ENCODE results near the gene SBF2. TPM values are rescaled to one million over a fixed set of nuclear protein-coding genes. Genes with fewer than 3 reads are reported as not detected.

SBF2 gene
- total RNA-seq, 2 donors from 2014 or later: 30.5 to 47.0 TPM

GRCh38 chr11:10315083-10315482, 21.1 kb upstream of the SBF2 start:
- Histone ChIP-seq H3K9ac (ENCODE audit: low read depth in 2 of 2, low read length in 2 of 2) (no peak overlapping the region), H3K4me3 (no peak overlapping the region), H3K36me3 (no peaks in the 10 kb centered on the region), H3K27me3 (no peaks in the 10 kb centered on the region), H3K27ac (no peak overlapping the region), H3K4me1 (no peaks in the 10 kb centered on the region), H3K9me3 (no peaks in the 10 kb centered on the region)
- intact Hi-C loops (cut with DNase I): no loop called here
- DNase-seq: no peak
- no peak for TF ChIP-seq CTCF (IDR thresholded peaks at IDR 0.05)

- no peak for DNase-seq
Observed at GRCh38 chr11:10314199-10315072, 20.4 kb upstream of the SBF2 start.

GRCh38 chr11:10311802-10312201, 17.8 kb upstream of the SBF2 start:
- no peaks in the 10 kb centered on the region for H3K9me3 ChIP-seq
- H3K27me3 ChIP-seq: no peaks in the 10 kb centered on the region
- no peak for TF ChIP-seq CTCF (IDR thresholded peaks at IDR 0.05)
- H3K4me3 ChIP-seq: no peak overlapping the region
- H3K4me1 ChIP-seq: peaks cover 5% of the 10 kb centered on the region
- no peak for DNase-seq
- no peak overlapping the region for H3K9ac ChIP-seq (ENCODE audit: low read depth in 2 of 2, low read length in 2 of 2)
- intact Hi-C loops (cut with DNase I): no loop called here
- H3K27ac ChIP-seq: no peak overlapping the region
- H3K36me3 ChIP-seq: no peaks in the 10 kb centered on the region

More at GRCh38 chr11:10314199-10315072, 20.4 kb upstream of the SBF2 start:
- Histone ChIP-seq H3K9ac (ENCODE audit: low read depth in 2 of 2, low read length in 2 of 2) (no peak overlapping the region), H3K9me3 (no peaks in the 10 kb centered on the region), H3K4me1 (peaks cover under 1% of the 10 kb centered on the region), H3K4me3 (no peak overlapping the region), H3K27ac (no peak overlapping the region), H3K27me3 (no peaks in the 10 kb centered on the region), H3K36me3 (no peaks in the 10 kb centered on the region)
- intact Hi-C loops (cut with DNase I): no loop called here
- TF ChIP-seq CTCF (IDR thresholded peaks at IDR 0.05): no peak

GRCh38 chr11:10310301-10310841, 16.4 kb upstream of the SBF2 start:
- intact Hi-C loops (cut with DNase I): no loop called here
- H3K27ac ChIP-seq: peak overlapping the region; percentile 97

More at GRCh38 chr11:10310301-10310841, 16.4 kb upstream of the SBF2 start:
- H3K4me1 ChIP-seq: peaks cover 5% of the 10 kb centered on the region
- no peaks in the 10 kb centered on the region for H3K9me3 ChIP-seq
- no peak overlapping the region for H3K4me3 ChIP-seq
- no peak for TF ChIP-seq CTCF (IDR thresholded peaks at IDR 0.05)
- no peaks in the 10 kb centered on the region for H3K36me3 ChIP-seq
- no peaks in the 10 kb centered on the region for H3K27me3 ChIP-seq
- H3K9ac ChIP-seq (ENCODE audit: low read depth in 2 of 2, low read length in 2 of 2): no peak overlapping the region
- DNase-seq: no peak

Measured in colonic mucosa (tissue), 4 donors.